Nephron (organoid): ENCODE results near the gene SIGLEC14.

Experiments used
- H3K27ac Mint-ChIP-seq, 3 experiments: 2 replicates each; pipeline ENCODE4 v1.8.0; 2020; ENCODE audit warnings: mixed read lengths in 3 of 3, mild to moderate bottlenecking in 2 of 3, moderate library complexity in 1 of 3
- H3K27me3 Mint-ChIP-seq: 2 replicates; pipeline ENCODE4 v1.8.0; 2021; ENCODE audit warnings: low read depth, mild to moderate bottlenecking, moderate library complexity, mixed read lengths
- H3K36me3 Mint-ChIP-seq: 2 replicates; pipeline ENCODE4 v1.8.0; 2020; ENCODE audit warnings: low read depth, mixed read lengths
- H3K4me1 Mint-ChIP-seq: 2 replicates; pipeline ENCODE4 v1.8.0; 2020; ENCODE audit warnings: mixed read lengths
- H3K4me3 Mint-ChIP-seq, 3 experiments: 2 replicates each; pipeline ENCODE4 v1.8.0; 2020; ENCODE audit warnings: mild to moderate bottlenecking in 3 of 3, mixed read lengths in 3 of 3, moderate library complexity in 2 of 3
- H3K9me3 Mint-ChIP-seq: 2 replicates; pipeline ENCODE4 v1.8.0; 2020; ENCODE audit warnings: mixed read lengths
- CTCF ChIP-seq, 3 experiments: fragments of 200-600 bp; sonication (generic); IDR thresholded peaks; one replicate each; pipeline ENCODE4 v1.5.0; 2021; ENCODE audit warnings: antibody characterized with exemption in 3 of 3; ENCODE audit not compliant: unreplicated experiment in 3 of 3

SIGLEC14 gene

GRCh38 chr19:51614789-51615188 lies 31.8 kb downstream of the SIGLEC14 start:
- peaks cover 5% of the 10 kb centered on the region for H3K27me3 Mint-ChIP-seq
- H3K36me3 Mint-ChIP-seq, result no peaks in the 10 kb centered on the region
- H3K4me3 Mint-ChIP-seq, result no peak overlapping the region
- no peak overlapping the region for H3K27ac Mint-ChIP-seq
- TF ChIP-seq CTCF (IDR thresholded peaks at IDR 0.05; ENCODE audit: unreplicated experiment in 3 of 3), result no peak
- H3K4me1 Mint-ChIP-seq, result no peaks in the 10 kb centered on the region
- H3K9me3 Mint-ChIP-seq, result peaks cover 10% of the 10 kb centered on the region

- Mint-ChIP-seq H3K27ac (no peak overlapping the region), H3K36me3 (no peaks in the 10 kb centered on the region), H3K27me3 (no peaks in the 10 kb centered on the region), H3K9me3 (peaks cover 6% of the 10 kb centered on the region), H3K4me3 (no peak overlapping the region), H3K4me1 (no peaks in the 10 kb centered on the region)
- no peak for TF ChIP-seq CTCF (IDR thresholded peaks at IDR 0.05; ENCODE audit: unreplicated experiment in 3 of 3)
These were observed 36.0 kb downstream of the SIGLEC14 start for GRCh38 chr19:51610576-51610975.

- Mint-ChIP-seq H3K27ac (no peak overlapping the region), H3K27me3 (no peaks in the 10 kb centered on the region), H3K36me3 (no peaks in the 10 kb centered on the region), H3K9me3 (peaks cover 5% of the 10 kb centered on the region), H3K4me1 (no peaks in the 10 kb centered on the region), H3K4me3 (no peak overlapping the region)
- peak; percentile 41 to 64 (median 46) for TF ChIP-seq CTCF (IDR thresholded peaks at IDR 0.05; ENCODE audit: unreplicated experiment in 3 of 3)
These were observed 38.6 kb downstream of the SIGLEC14 start for GRCh38 chr19:51607920-51608562.

- H3K9me3 Mint-ChIP-seq, result peaks cover 3% of the 10 kb centered on the region
- no peaks in the 10 kb centered on the region for H3K27me3 Mint-ChIP-seq
- H3K4me1 Mint-ChIP-seq, result no peaks in the 10 kb centered on the region
- no peak overlapping the region for H3K4me3 Mint-ChIP-seq
- H3K27ac Mint-ChIP-seq, result no peak overlapping the region
- H3K36me3 Mint-ChIP-seq, result peaks cover 3% of the 10 kb centered on the region
- TF ChIP-seq CTCF (IDR thresholded peaks at IDR 0.05; ENCODE audit: unreplicated experiment in 3 of 3), result no peak
These were observed 39.5 kb downstream of the SIGLEC14 start for GRCh38 chr19:51607077-51607476.

GRCh38 chr19:51602189-51602854 lies 44.3 kb downstream of the SIGLEC14 start:
- Mint-ChIP-seq H3K36me3 (peaks cover 3% of the 10 kb centered on the region), H3K4me3 (no peak overlapping the region), H3K4me1 (no peaks in the 10 kb centered on the region), H3K27ac (no peak overlapping the region), H3K27me3 (peaks cover 11% of the 10 kb centered on the region), H3K9me3 (peaks cover 4% of the 10 kb centered on the region)
- no peak for TF ChIP-seq CTCF (IDR thresholded peaks at IDR 0.05; ENCODE audit: unreplicated experiment in 3 of 3)
